Testis (tissue), 3 donors: ENCODE measurements around the gene PASD1. TPM values are rescaled to one million over a fixed set of nuclear protein-coding genes. Genes with fewer than 3 reads are reported as not detected.

Source experiments
- DNase-seq: peaks from one replicate; pipeline ENCODE4 v3.0.0-alpha.2; 2019
- H3K27ac ChIP-seq, 2 donors: fragments of 200-600 bp; sonication (generic); one replicate each; pipeline ENCODE4 v1.5.1; 2019
- H3K27me3 ChIP-seq: fragments of 200-600 bp; sonication (generic); one replicate; pipeline ENCODE4 v1.5.1; 2019
- H3K36me3 ChIP-seq: fragments of 200-600 bp; sonication (generic); one replicate; pipeline ENCODE4 v1.5.1; 2017; ENCODE audit warnings: low read depth; ENCODE audit errors: missing control alignments
- H3K4me1 ChIP-seq: fragments of 200-600 bp; sonication (generic); one replicate; pipeline ENCODE4 v1.5.1; 2019
- H3K4me3 ChIP-seq, 2 donors: fragments of 200-600 bp; sonication (generic); one replicate each; pipeline ENCODE4 v1.5.1; 2017 to 2019
- H3K9me3 ChIP-seq: fragments of 200-600 bp; sonication (generic); one replicate; pipeline ENCODE4 v1.5.1; 2017
- POLR2A ChIP-seq: fragments of 450-650 bp; IDR thresholded peaks from one replicate; pipeline ENCODE4 v1.6.1; 2017; ENCODE audit warnings: antibody characterized with exemption, mild to moderate bottlenecking, moderate library complexity
- WGBS, 2 donors: methylation state at CpG; one replicate each; pipeline ENCODE4 v1.1.5; 2018; 5-methylcytosine and 5-hydroxymethylcytosine counted together
- intact Hi-C: fragments of 100-400 bp; cut with DNase I; formaldehyde crosslinking; loops from one replicate; pipeline ENCODE4 v1.15.1; 2023; ENCODE audit warnings: low total_unique reads
- polyA plus RNA-seq: library from polyadenylated mRNA; stranded (reverse); fragments of 350-450 nt; fragmentation: Illumina TruSeq; extraction: RNeasy Lipid Tissue Mini Kit (QIAGEN cat#74804); gene quantifications from one replicate; pipeline ENCODE4 v1.2.3, GENCODE V29; 2014; ENCODE audit warnings: low read depth, low replicate concordance; ENCODE audit not compliant: insufficient read depth
- total RNA-seq, 2 donors: library from RNA; depleted of rRNA; stranded (reverse); fragments of >200 nt; gene quantifications; one replicate each; pipeline ENCODE4 v1.2.3, GENCODE V29; 2016
- TF ChIP-seq, protein P1 (sequence below), 3 experiments: fragments of 450-650 bp in 2 of 3; fragments of 200-600 bp in 1 of 3; sonication (generic) in 1 of 3; IDR thresholded peaks; one replicate each; pipeline ENCODE4 v1.5.1; 2016 to 2019; ENCODE audit warnings: antibody characterized with exemption in 3 of 3, mild to moderate bottlenecking in 2 of 3, moderate library complexity in 1 of 3

Gene PASD1
- total and polyA plus RNA-seq, 3 donors from 2014 or later = 29.4 to 34.1 (median 31.1) TPM

DNA sequence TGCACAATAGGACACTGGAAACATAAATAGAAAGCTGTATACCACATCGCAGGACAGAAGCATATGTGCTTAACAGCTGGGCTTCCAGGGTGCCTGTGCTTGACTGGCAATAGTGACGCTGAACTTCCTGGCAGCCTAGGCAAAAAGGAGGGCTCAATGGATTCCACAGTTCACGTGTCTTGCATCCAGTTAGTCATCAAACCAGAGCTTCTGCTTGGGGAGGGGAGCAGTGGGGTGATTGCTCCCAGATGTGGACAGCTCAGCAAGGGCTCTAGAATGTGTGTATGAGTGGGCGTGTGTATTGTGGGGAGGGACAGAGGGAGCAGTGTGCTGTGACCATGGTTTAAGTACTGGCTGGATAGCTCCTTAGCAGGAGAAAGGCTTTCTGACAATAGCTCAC lies 134.0 kb downstream of the PASD1 start:
- Histone ChIP-seq H3K27me3 (no peaks in the 10 kb centered on the region), H3K36me3 (no peaks in the 10 kb centered on the region), H3K27ac (no peak overlapping the region), H3K4me3 (no peak overlapping the region), H3K9me3 (no peaks in the 10 kb centered on the region), H3K4me1 (no peaks in the 10 kb centered on the region)
- intact Hi-C loops = no loop called here
- WGBS, 2 donors = 84 to 86% methylated on average over 3 to 4 of the region's 4 CpGs
- DNase-seq = no peak
- no peak for TF ChIP-seq POLR2A
- TF ChIP-seq, protein P1, sequence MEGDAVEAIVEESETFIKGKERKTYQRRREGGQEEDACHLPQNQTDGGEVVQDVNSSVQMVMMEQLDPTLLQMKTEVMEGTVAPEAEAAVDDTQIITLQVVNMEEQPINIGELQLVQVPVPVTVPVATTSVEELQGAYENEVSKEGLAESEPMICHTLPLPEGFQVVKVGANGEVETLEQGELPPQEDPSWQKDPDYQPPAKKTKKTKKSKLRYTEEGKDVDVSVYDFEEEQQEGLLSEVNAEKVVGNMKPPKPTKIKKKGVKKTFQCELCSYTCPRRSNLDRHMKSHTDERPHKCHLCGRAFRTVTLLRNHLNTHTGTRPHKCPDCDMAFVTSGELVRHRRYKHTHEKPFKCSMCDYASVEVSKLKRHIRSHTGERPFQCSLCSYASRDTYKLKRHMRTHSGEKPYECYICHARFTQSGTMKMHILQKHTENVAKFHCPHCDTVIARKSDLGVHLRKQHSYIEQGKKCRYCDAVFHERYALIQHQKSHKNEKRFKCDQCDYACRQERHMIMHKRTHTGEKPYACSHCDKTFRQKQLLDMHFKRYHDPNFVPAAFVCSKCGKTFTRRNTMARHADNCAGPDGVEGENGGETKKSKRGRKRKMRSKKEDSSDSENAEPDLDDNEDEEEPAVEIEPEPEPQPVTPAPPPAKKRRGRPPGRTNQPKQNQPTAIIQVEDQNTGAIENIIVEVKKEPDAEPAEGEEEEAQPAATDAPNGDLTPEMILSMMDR (IDR thresholded peaks at IDR 0.05) = no peak

DNA sequence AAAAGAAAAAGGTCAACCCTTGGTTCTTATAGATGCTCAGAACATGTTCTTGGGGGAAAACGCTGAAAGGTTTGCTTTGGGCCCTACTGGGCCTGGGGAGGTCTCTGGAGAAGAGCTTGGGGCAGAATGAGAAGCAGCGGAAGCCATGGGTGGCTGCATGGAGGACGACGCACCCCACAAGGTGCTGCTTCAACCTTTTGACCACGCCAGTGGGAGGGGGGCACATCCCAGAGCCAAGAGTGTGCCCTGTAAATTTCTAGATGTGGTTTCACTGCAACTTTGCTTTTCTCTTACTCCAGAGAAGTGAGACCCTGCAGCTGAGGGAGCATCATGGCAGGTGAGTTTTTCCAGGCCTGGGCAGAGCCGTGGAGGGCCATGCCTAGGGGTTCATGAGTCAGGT lies 135.0 kb downstream of the PASD1 start:
- TF ChIP-seq POLR2A = no peak
- TF ChIP-seq, protein P1 (IDR thresholded peaks at IDR 0.05) = no peak
- no peak overlapping the region for H3K27ac ChIP-seq

DNA sequence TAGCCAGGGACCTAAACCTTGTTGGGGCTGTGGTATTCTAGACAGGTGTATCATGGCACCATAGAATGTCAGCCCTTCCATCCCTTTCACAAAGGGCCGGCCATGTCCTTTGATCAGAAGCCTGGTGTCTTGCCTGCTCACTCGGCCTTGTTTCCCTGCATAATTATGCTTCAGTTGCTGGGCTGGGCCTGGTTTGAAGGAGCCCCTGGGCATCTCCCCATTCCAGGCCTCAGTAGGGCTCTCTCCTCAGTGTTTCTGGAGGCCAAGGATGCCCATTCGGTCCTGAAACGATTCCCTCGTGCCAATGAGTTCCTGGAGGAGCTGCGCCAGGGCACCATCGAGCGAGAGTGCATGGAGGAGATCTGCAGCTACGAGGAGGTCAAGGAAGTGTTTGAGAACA lies 136.3 kb downstream of the PASD1 start:
- intact Hi-C loops = no loop called here
- WGBS, 2 donors = 93 to 95% methylated on average over 7 to 9 of the region's 9 CpGs

More for the DNA sequence above, 135.0 kb downstream of the PASD1 start:
- Histone ChIP-seq H3K4me1 (no peaks in the 10 kb centered on the region), H3K27me3 (no peaks in the 10 kb centered on the region), H3K4me3 (no peak overlapping the region), H3K36me3 (no peaks in the 10 kb centered on the region), H3K9me3 (no peaks in the 10 kb centered on the region)
- 77% methylated on average over 6 of the region's 6 CpGs; no CpG with 5 or more reads in 1 of the 2 donors for WGBS, 2 donors
- intact Hi-C loops = no loop called here
- DNase-seq = no peak

DNA sequence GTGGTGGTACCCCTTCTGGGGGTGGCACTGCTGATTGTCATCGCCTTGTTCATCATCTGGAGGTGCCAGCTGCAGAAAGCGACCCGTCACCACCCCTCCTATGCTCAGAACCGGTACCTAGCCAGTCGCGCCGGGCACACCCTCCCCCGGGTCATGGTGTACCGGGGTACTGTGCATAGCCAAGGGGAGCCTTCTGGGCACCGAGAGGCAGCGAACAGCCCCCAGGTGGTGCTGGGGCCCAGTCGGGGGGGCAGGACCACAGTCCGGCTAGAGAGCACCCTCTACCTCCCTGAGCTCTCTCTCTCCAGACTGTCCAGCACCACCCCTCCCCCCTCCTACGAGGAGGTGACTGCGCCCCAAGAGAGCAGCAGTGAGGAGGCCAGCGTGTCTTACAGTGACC lies 137.1 kb downstream of the PASD1 start:
- no peak for DNase-seq
- Histone ChIP-seq H3K27ac (no peak overlapping the region), H3K4me1 (no peaks in the 10 kb centered on the region), H3K36me3 (no peaks in the 10 kb centered on the region), H3K4me3 (no peak overlapping the region), H3K9me3 (no peaks in the 10 kb centered on the region), H3K27me3 (no peaks in the 10 kb centered on the region)
- 83% methylated on average over 4 of the region's 16 CpGs; no CpG with 5 or more reads in 1 of the 2 donors for WGBS, 2 donors
- intact Hi-C loops = no loop called here
- TF ChIP-seq, protein P1 (IDR thresholded peaks at IDR 0.05) = no peak
- TF ChIP-seq POLR2A = no peak

More for the DNA sequence above, 136.3 kb downstream of the PASD1 start:
- H3K9me3 ChIP-seq = no peaks in the 10 kb centered on the region
- H3K4me1 ChIP-seq = no peaks in the 10 kb centered on the region
- no peaks in the 10 kb centered on the region for H3K36me3 ChIP-seq
- TF ChIP-seq, protein P1 (IDR thresholded peaks at IDR 0.05) = no peak
- TF ChIP-seq POLR2A = no peak
- H3K4me3 ChIP-seq = no peak overlapping the region
- no peaks in the 10 kb centered on the region for H3K27me3 ChIP-seq
- no peak for DNase-seq
- H3K27ac ChIP-seq = no peak overlapping the region

DNA sequence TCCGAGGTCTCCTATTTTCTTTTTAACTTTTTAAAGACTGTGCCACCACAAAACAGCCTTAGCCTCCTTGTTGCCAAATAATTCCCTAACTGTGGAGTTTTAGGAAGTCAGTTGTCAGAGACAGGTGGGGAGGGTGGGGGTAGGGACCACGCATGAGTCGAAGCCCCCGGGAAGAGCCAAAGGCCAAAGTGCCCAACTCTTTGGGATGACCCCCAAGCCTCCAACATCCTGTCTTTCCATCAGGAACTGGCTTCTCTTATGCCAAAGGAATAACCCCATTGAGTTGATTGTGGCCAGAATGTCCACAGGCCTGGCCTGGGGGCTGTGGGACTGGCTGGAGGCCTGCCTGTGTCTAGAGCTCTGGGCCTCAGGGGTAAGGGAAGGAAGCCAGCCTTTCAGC lies 137.6 kb downstream of the PASD1 start:
- Histone ChIP-seq H3K4me3 (no peak overlapping the region), H3K9me3 (no peaks in the 10 kb centered on the region), H3K36me3 (no peaks in the 10 kb centered on the region), H3K27me3 (no peaks in the 10 kb centered on the region), H3K27ac (no peak overlapping the region), H3K4me1 (no peaks in the 10 kb centered on the region)
- TF ChIP-seq, protein P1 (IDR thresholded peaks at IDR 0.05) = no peak
- TF ChIP-seq POLR2A = no peak
- intact Hi-C loops = no loop called here
- WGBS, 2 donors = 94% methylated on average over 4 of the region's 4 CpGs; no CpG with 5 or more reads in 1 of the 2 donors
- no peak for DNase-seq
